22Rv1 (cell line): Measurements from ENCODE around the gene FANK1.

Experiments used
- H3K27ac ChIP-seq: fragments of 450-650 bp; 2 replicates; pipeline ENCODE4 v1.5.1; 2017
- ZFX ChIP-seq: fragments of 450-650 bp; IDR thresholded peaks from 2 replicates; pipeline ENCODE4 v1.6.1; 2017; ENCODE audit warnings: antibody characterized with exemption, borderline replicate concordance
- TF ChIP-seq, protein P1 (sequence below): fragments of 450-650 bp; IDR thresholded peaks from 2 replicates; pipeline ENCODE4 v1.5.1; 2017; ENCODE audit warnings: mild to moderate bottlenecking

FANK1 gene

GRCh38 chr10:126036515-126036914 lies 140.2 kb downstream of the FANK1 start:
- H3K27ac ChIP-seq: no peak overlapping the region
- TF ChIP-seq, protein P1, sequence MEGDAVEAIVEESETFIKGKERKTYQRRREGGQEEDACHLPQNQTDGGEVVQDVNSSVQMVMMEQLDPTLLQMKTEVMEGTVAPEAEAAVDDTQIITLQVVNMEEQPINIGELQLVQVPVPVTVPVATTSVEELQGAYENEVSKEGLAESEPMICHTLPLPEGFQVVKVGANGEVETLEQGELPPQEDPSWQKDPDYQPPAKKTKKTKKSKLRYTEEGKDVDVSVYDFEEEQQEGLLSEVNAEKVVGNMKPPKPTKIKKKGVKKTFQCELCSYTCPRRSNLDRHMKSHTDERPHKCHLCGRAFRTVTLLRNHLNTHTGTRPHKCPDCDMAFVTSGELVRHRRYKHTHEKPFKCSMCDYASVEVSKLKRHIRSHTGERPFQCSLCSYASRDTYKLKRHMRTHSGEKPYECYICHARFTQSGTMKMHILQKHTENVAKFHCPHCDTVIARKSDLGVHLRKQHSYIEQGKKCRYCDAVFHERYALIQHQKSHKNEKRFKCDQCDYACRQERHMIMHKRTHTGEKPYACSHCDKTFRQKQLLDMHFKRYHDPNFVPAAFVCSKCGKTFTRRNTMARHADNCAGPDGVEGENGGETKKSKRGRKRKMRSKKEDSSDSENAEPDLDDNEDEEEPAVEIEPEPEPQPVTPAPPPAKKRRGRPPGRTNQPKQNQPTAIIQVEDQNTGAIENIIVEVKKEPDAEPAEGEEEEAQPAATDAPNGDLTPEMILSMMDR: no peak
- no peak for TF ChIP-seq ZFX

GRCh38 chr10:126037946-126038345 lies 141.6 kb downstream of the FANK1 start:
- TF ChIP-seq, protein P1: no peak
- TF ChIP-seq ZFX: no peak
- no peak overlapping the region for H3K27ac ChIP-seq

DNA sequence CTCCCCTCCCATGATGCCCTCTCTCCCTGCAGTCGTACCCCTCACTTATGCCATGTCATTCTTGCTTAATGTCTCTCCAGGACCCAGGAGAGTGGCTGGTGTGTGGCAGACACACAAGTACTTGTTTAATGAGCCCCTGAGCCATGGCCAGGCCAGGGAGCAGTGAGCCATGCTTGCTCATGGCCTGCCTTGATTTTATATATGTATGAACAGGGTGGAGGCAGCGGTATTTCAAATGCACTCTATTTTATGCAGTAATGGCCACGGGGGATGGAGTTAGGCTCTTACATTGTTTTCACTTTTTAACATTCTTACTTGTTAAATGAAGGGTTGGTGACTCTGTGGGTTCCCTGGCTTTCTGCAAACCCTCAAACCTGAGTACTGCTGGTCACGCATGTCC lies 144.8 kb downstream of the FANK1 start:
- no peak overlapping the region for H3K27ac ChIP-seq
- TF ChIP-seq, protein P1: no peak
- TF ChIP-seq ZFX: no peak

GRCh38 chr10:126041804-126042231 lies 145.5 kb downstream of the FANK1 start:
- H3K27ac ChIP-seq: no peak overlapping the region
- TF ChIP-seq ZFX: no peak
- TF ChIP-seq, protein P1: no peak

DNA sequence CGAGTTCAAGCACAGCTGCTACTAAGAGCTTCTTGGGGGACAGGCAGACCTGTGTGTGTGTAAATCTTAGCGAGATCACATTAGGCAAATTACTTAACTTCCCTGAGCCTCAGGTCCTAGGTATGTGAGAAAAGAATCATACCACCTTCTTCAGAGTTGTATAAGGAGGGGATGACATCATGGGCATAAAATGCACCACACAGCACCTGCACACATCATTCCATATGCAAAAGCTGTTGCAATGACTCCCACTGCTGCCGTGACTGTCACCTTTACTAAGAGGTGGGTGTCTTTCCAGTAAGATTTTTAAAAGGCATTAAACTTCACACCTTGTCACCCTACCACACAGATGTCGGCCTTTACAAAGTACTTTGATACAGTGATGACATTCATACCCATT lies 146.0 kb downstream of the FANK1 start:
- TF ChIP-seq, protein P1: no peak
- no peak for TF ChIP-seq ZFX
- H3K27ac ChIP-seq: no peak overlapping the region

GRCh38 chr10:126042906-126043305 lies 146.5 kb downstream of the FANK1 start:
- H3K27ac ChIP-seq: no peak overlapping the region
- TF ChIP-seq, protein P1: no peak
- no peak for TF ChIP-seq ZFX

GRCh38 chr10:126043389-126043788 lies 147.0 kb downstream of the FANK1 start:
- TF ChIP-seq, protein P1: no peak
- no peak for TF ChIP-seq ZFX
- no peak overlapping the region for H3K27ac ChIP-seq
